Mesenchymal stem cell (in vitro differentiated cells and primary cell): Measurements from ENCODE around the gene KATNB1.
"Not testable (repeated sequence)": the region's sequence is repeated elsewhere in the genome, so short reads cannot be mapped to it uniquely, and the experiment has no call there.

Experiments used
- DNase-seq: peaks from one replicate; pipeline ENCODE4 v3.0.0-alpha.2; 2013
- H2AFZ ChIP-seq: one replicate; pipeline ENCODE4 v1.6.1; 2013; ENCODE audit warnings: low read depth, mild to moderate bottlenecking, control low read depth, inconsistent platforms, low read length, moderate library complexity
- H2AK5ac ChIP-seq: 2 replicates; pipeline ENCODE4 v1.6.1; 2013; ENCODE audit warnings: low read length, moderate library complexity, mild to moderate bottlenecking, inconsistent platforms; ENCODE audit not compliant: severe bottlenecking
- H2BK120ac ChIP-seq: one replicate; pipeline ENCODE4 v1.6.1; 2013; ENCODE audit warnings: low read depth, mild to moderate bottlenecking, inconsistent platforms, low read length, moderate library complexity
- H2BK12ac ChIP-seq, 2 experiments: one replicate each; pipeline ENCODE4 v1.6.1; 2013; ENCODE audit warnings: inconsistent platforms in 2 of 2, low read length in 2 of 2, mild to moderate bottlenecking in 2 of 2, moderate library complexity in 2 of 2, control low read depth in 1 of 2
- H2BK15ac ChIP-seq: one replicate; pipeline ENCODE4 v1.6.1; 2013; ENCODE audit warnings: mild to moderate bottlenecking, low read depth, inconsistent platforms; ENCODE audit not compliant: poor library complexity, severe bottlenecking
- H2BK5ac ChIP-seq: 2 replicates; pipeline ENCODE4 v1.6.1; 2013; ENCODE audit warnings: low read depth, mild to moderate bottlenecking, low read length, control low read depth, inconsistent platforms; ENCODE audit not compliant: poor library complexity, severe bottlenecking
- H3K14ac ChIP-seq, 2 experiments: one replicate each; pipeline ENCODE4 v1.6.1; 2013; ENCODE audit warnings: inconsistent platforms in 2 of 2, low read length in 2 of 2, control low read depth in 1 of 2, mild to moderate bottlenecking in 1 of 2, moderate library complexity in 1 of 2
- H3K18ac ChIP-seq, 2 experiments: one replicate each; pipeline ENCODE4 v1.6.1; 2013; ENCODE audit warnings: inconsistent platforms in 2 of 2, low read length in 2 of 2, control low read depth in 1 of 2, low read depth in 1 of 2, mild to moderate bottlenecking in 1 of 2
- H3K23ac ChIP-seq, 2 experiments: one replicate each; pipeline ENCODE4 v1.6.1; 2013; ENCODE audit warnings: inconsistent platforms in 2 of 2, low read length in 2 of 2, mild to moderate bottlenecking in 2 of 2, moderate library complexity in 2 of 2, control low read depth in 1 of 2
- H3K27ac ChIP-seq: 2 replicates; pipeline ENCODE4 v1.5.1; 2013; ENCODE audit warnings: mild to moderate bottlenecking, moderate library complexity, low read length, control low read depth, inconsistent platforms; ENCODE audit not compliant: poor library complexity, severe bottlenecking
- H3K27me3 ChIP-seq, 2 experiments: 2 replicates each; pipeline versions ENCODE4 v1.6.1 to v1.7.0; 2013; ENCODE audit warnings: low read length in 2 of 2, mild to moderate bottlenecking in 2 of 2, moderate library complexity in 2 of 2, control low read depth in 1 of 2, inconsistent platforms in 1 of 2; ENCODE audit not compliant: control insufficient read depth in 1 of 2, insufficient read depth in 1 of 2
- H3K36me3 ChIP-seq, 2 experiments: 2 replicates each; pipeline versions ENCODE4 v1.6.1 to v1.7.0; 2013; ENCODE audit warnings: low read length in 2 of 2, control low read depth in 1 of 2, inconsistent platforms in 1 of 2, low read depth in 1 of 2, mild to moderate bottlenecking in 1 of 2; ENCODE audit not compliant: insufficient read depth in 2 of 2, control insufficient read depth in 1 of 2
- H3K4ac ChIP-seq, 2 experiments: one replicate each; pipeline ENCODE4 v1.6.1; 2013; ENCODE audit warnings: inconsistent platforms in 2 of 2, low read length in 2 of 2, mild to moderate bottlenecking in 2 of 2, moderate library complexity in 2 of 2, control low read depth in 1 of 2, low read depth in 1 of 2
- H3K4me1 ChIP-seq: 2 replicates; pipeline ENCODE4 v1.6.1; 2013; ENCODE audit warnings: low read depth, low read length, control low read depth; ENCODE audit not compliant: control insufficient read depth, insufficient read depth
- H3K4me2 ChIP-seq: 2 replicates; pipeline ENCODE4 v1.6.1; 2013; ENCODE audit warnings: low read length, mild to moderate bottlenecking, inconsistent platforms; ENCODE audit not compliant: poor library complexity, severe bottlenecking
- H3K4me3 ChIP-seq, 2 experiments: 2 replicates each; pipeline versions ENCODE4 v1.5.1 to v1.7.0; 2013; ENCODE audit warnings: low read length in 2 of 2, mild to moderate bottlenecking in 2 of 2, control low read depth in 1 of 2, low read depth in 1 of 2; ENCODE audit not compliant: insufficient read depth in 1 of 2
- H3K79me1 ChIP-seq: replicated peaks from 2 replicates; pipeline ENCODE4 v1.6.1; 2013; ENCODE audit warnings: mild to moderate bottlenecking, control low read depth, low read length, inconsistent platforms; ENCODE audit not compliant: poor library complexity, severe bottlenecking
- H3K9ac ChIP-seq: 2 replicates; pipeline ENCODE4 v1.7.0; 2013; ENCODE audit warnings: mild to moderate bottlenecking, low read length, moderate library complexity
- H3K9me3 ChIP-seq: 2 replicates; pipeline ENCODE4 v1.7.0; 2013; ENCODE audit warnings: mild to moderate bottlenecking, low read length; ENCODE audit not compliant: control insufficient read depth
- H4K8ac ChIP-seq: one replicate; pipeline ENCODE4 v1.6.1; 2013; ENCODE audit warnings: inconsistent platforms, mild to moderate bottlenecking, low read length, moderate library complexity
- H4K91ac ChIP-seq: one replicate; pipeline ENCODE4 v1.6.1; 2013; ENCODE audit warnings: mild to moderate bottlenecking, low read length, inconsistent platforms
- WGBS: methylation state at CpG from one replicate; pipeline ENCODE4 v1.1.7; 2013; ENCODE audit warnings: mixed read lengths; 5-methylcytosine and 5-hydroxymethylcytosine counted together

Gene KATNB1

DNA sequence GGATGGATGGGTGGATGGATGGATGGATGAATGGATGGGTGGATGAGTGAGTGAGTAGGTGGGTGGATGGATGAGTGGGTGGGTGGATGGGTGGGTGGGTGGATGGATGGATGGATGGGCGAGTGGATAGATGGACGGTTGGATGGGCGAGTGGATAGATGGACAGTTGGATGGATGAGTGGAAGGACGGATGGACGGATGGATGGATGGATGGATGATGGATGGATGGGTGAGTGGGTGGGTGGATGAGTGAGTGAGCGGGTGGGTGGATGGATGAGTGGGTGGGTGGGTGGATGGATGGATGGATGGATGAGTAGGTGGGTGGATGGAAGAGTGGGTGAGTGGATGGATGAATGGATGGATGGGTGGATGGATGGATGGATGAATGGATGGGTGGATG is 5.7 kb upstream of the KATNB1 start:
- H2BK5ac ChIP-seq, H3K23ac ChIP-seq, H3K4ac ChIP-seq, H3K9me3 ChIP-seq, H4K91ac ChIP-seq, H3K27me3 ChIP-seq, H3K4me2 ChIP-seq, H3K9ac ChIP-seq, H2AFZ ChIP-seq, H3K4me1 ChIP-seq, H3K14ac ChIP-seq, H3K4me3 ChIP-seq, H2BK12ac ChIP-seq, H3K27ac ChIP-seq, DNase-seq, H2AK5ac ChIP-seq, H2BK120ac ChIP-seq, H3K36me3 ChIP-seq, H3K18ac ChIP-seq, H3K79me1 ChIP-seq, H2BK15ac ChIP-seq, H4K8ac ChIP-seq: not testable (repeated sequence)
- WGBS, result 87% methylated on average over 6 of the region's 6 CpGs

DNA sequence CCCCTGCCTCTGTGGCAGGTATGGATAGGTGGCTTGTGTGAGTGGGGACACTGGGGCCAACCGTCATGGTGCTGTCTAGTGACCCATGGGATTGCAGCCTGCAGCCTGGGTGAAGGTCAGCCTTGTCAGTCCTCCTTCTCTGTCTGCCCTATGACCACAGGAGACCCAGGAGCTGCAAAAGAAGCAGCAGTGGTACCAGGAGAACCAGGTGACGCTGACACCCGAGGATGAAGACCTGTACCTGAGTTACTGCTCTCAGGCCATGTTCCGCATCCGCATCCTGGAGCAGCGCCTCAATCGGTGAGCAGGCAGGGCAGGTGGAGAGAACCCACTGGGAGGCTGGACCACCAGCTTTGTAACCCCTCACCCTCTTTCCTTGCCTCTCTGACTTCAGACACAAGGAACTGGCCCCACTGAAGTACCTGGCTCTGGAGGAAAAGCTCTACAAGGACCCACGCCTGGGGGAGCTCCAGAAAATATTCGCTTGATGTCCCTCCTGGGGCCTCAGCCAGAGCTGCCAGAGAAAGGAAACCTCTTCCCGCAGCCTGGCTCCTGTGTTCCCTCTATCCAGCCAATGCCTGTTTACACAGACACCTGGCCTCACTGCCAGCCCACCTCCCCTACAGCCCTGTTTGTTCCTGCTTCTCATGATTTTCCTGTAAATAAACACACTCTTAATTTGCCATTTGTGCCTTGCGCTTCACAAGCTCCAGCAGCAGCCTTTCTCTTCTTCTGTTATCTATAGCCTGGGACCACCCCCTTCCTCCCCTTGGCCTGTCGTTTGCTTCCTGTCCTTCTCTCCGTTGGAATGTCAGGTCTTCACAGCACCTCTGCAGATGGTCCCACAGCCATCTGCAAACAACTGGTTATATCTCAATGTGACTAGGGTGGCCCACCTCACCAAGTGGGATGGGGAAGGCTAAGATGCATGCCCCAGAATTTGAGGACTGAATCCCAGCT is 4.5 kb upstream of the KATNB1 start:
- Histone ChIP-seq H3K14ac (no peak overlapping the region), H3K4me3 (no peak overlapping the region), H4K91ac (no peak overlapping the region), H3K79me1 (peaks cover 7% of the 10 kb centered on the region), H3K27ac (no peak overlapping the region), H2AFZ (no peak overlapping the region), H2BK12ac (no peak overlapping the region), H3K36me3 (no peaks in the 10 kb centered on the region), H2BK15ac (no peak overlapping the region), H4K8ac (no peak overlapping the region), H2AK5ac (no peak overlapping the region), H3K4ac (no peak overlapping the region), H2BK5ac (no peak overlapping the region), H3K18ac (no peak overlapping the region), H3K4me2 (no peak overlapping the region), H3K27me3 (peaks cover 3 to 6% of the 10 kb centered on the region in 2 experiments), H3K9me3 (peaks cover 6% of the 10 kb centered on the region), H3K9ac (no peak overlapping the region), H3K4me1 (peaks cover 6% of the 10 kb centered on the region), H2BK120ac (no peak overlapping the region), H3K23ac (no peak overlapping the region)
- 67% methylated on average over 12 of the region's 13 CpGs for WGBS
- DNase-seq, result no peak

DNA sequence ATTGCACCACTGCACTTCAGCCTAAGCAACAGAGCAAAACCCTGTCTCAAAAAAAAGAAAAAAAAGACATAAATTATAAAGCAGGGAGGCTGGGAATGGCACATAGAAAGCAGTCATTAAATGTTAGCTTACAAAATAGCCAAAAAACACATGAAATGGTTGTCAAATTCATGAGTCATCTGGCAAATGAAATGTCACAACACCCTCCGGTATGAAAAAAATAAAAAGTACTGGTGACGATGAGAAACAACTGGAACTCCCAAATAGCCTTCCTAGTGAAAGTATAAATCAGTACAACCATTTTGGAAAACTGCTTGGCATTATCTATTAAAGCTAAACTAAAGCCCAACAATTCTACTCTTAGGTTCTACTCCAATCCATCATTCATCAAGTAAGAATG is 3.5 kb upstream of the KATNB1 start:
- no peak overlapping the region for H2BK5ac ChIP-seq
- no peaks in the 10 kb centered on the region for H3K36me3 ChIP-seq
- no peak overlapping the region for H3K27ac ChIP-seq
- no peak overlapping the region for H3K14ac ChIP-seq
- H3K4me3 ChIP-seq, result no peak overlapping the region
- H3K9me3 ChIP-seq, result peaks cover 6% of the 10 kb centered on the region
- no peak overlapping the region for H3K23ac ChIP-seq
- peak; percentile 24 for DNase-seq
- no peak overlapping the region for H2AK5ac ChIP-seq
- no peak overlapping the region for H2BK12ac ChIP-seq
- no peak overlapping the region for H3K4ac ChIP-seq
- peaks cover 13% of the 10 kb centered on the region for H3K4me1 ChIP-seq
- H2BK15ac ChIP-seq, result no peak overlapping the region
- 94% methylated on average over 2 of the region's 2 CpGs for WGBS
- H3K4me2 ChIP-seq, result no peak overlapping the region
- peaks cover 3 to 6% of the 10 kb centered on the region in 2 experiments for H3K27me3 ChIP-seq
- peak overlapping the region; percentile 48 for H3K9ac ChIP-seq
- peaks cover 7% of the 10 kb centered on the region for H3K79me1 ChIP-seq
- no peak overlapping the region for H4K91ac ChIP-seq
- H2AFZ ChIP-seq, result no peak overlapping the region
- H4K8ac ChIP-seq, result no peak overlapping the region
- no peak overlapping the region for H3K18ac ChIP-seq
- no peak overlapping the region for H2BK120ac ChIP-seq

DNA sequence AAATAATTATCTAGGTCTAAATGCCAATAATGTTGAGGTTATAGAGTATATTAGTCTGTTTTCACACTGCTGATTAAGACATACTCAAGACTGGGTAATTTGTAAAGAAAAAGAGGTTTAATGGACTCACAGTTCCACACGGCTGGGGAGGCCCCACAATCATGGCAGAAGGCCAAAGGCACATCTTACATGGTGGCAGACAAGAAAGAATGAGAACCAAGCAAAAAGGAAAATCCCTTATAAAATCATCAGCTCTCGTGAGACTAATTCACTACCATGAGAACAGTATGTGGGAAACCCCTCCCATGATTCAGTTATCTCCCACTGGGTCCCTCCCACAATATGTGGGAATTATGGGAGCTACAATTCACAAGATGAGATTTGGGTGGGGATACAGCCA is 2.9 kb upstream of the KATNB1 start:
- Histone ChIP-seq H3K9ac (no peak overlapping the region), H2BK5ac (no peak overlapping the region), H3K4ac (no peak overlapping the region), H2BK15ac (no peak overlapping the region), H3K9me3 (peaks cover 6% of the 10 kb centered on the region), H4K91ac (no peak overlapping the region), H3K18ac (no peak overlapping the region), H2AK5ac (no peak overlapping the region), H3K27me3 (peaks cover 3 to 6% of the 10 kb centered on the region in 2 experiments), H4K8ac (no peak overlapping the region), H3K4me3 (no peak overlapping the region), H2AFZ (no peak overlapping the region), H2BK12ac (no peak overlapping the region), H3K14ac (no peak overlapping the region), H2BK120ac (no peak overlapping the region), H3K79me1 (peaks cover 10% of the 10 kb centered on the region), H3K23ac (no peak overlapping the region), H3K4me2 (no peak overlapping the region), H3K4me1 (peaks cover 14% of the 10 kb centered on the region), H3K36me3 (peaks cover 0 to under 1% of the 10 kb centered on the region in 2 experiments), H3K27ac (no peak overlapping the region)
- WGBS, result 60% methylated on average over 1 of the region's 2 CpGs
- no peak for DNase-seq
